ENCODE measurements around the gene KRT78.

KRT78 gene

DNA sequence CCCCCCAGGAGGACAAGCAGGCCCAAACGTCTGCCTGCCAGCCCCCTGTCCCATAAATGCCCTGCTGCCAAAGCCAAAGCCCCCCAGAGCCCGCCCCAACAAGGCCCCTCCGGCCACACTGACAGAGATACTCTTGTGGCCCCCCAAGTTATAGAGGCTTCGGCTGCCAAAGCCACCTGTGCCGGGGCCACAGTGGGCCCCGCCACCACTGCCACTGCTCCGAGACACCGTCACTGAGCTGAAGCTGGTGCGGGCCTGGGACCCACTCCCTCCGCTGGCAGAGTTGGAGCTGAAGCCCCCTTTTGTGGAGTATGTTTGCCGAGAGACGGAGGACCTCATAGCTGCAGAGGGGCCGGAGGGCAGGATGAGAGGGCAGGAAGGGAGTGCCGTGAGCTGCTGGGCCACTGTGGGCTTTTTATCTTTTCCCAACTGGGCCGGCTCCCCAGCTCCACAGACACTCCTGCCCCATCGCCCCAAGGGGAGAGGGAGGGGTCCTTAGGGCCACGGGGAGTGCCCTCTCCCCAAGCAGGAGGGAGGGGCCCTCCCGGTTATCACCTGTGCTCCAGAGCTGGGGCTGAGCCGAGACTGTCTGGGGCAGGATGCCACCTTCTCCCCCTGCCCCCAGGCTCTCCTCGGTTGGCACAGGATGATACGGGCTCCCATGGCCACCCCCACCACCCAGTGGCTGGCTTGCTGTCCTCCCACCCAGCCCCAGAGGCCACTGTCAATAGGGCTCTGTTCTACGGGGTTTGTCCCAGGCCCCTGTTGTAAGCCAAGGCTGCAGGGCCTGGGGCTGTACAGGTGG is 14.7 kb downstream of the KRT78 start, which contains the start of gene KRT79:
Gene KRT79, minus strand, starts transcription at position 390 of the 805 bp plus-strand sequence. Its CDS starts 51 bp downstream, at position 339.
- DNase-seq (ENCODE audit: low read depth): no peak
- H3K4me3 ChIP-seq (ENCODE audit: low read depth, low read length): no peak within 1 kb of the TSS
- TF ChIP-seq, protein P1, sequence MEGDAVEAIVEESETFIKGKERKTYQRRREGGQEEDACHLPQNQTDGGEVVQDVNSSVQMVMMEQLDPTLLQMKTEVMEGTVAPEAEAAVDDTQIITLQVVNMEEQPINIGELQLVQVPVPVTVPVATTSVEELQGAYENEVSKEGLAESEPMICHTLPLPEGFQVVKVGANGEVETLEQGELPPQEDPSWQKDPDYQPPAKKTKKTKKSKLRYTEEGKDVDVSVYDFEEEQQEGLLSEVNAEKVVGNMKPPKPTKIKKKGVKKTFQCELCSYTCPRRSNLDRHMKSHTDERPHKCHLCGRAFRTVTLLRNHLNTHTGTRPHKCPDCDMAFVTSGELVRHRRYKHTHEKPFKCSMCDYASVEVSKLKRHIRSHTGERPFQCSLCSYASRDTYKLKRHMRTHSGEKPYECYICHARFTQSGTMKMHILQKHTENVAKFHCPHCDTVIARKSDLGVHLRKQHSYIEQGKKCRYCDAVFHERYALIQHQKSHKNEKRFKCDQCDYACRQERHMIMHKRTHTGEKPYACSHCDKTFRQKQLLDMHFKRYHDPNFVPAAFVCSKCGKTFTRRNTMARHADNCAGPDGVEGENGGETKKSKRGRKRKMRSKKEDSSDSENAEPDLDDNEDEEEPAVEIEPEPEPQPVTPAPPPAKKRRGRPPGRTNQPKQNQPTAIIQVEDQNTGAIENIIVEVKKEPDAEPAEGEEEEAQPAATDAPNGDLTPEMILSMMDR (IDR thresholded peaks at IDR 0.05; ENCODE audit: insufficient read depth, low read depth, low read length, missing control alignments): no peak

DNA sequence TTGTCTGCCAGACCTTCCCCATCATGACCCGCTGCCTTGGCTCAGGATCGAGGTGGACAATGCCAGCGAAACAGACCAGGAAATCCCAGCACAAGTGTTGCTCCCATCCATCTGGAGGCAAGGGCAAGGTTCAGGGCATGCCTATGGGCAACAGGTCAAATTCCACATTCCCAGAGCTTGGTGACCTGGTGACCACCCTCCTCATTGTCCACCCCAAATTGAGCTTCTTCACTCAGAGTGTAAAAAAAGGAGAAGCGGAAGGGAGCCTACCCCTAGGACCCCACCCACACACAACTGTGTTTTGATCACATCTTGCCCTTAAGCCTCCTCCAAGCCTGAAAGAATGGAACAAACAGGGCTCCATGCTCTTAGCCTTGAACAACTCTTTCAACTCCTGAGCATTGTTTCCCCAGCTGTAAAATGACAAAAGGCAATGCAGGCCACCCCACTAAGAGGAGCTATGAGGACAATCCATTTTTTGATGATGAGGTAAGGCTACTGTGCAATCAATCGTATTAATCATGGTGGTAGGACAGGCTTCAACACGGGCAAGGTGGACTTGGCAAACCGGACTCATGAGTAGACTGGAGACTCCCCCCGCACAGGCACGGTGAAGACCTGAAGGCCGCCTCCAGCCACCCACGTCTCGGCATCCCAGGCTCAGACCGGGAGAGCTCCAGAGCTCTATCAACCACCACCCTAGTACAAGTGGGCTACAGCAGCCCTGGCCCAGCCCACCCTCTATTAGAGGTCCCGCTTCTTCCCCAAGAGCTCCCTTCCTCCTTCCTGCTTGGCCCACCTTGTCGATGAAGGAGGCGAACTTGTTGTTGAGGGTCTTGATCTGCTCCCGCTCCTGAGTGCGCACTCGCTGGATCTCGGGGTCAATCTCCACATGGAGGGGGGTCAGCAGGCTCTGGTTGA is 15.5 kb downstream of the KRT78 start:
- TF ChIP-seq, protein P1 (IDR thresholded peaks at IDR 0.05; ENCODE audit: insufficient read depth, low read depth, low read length, missing control alignments): no peak
- no peak for DNase-seq (ENCODE audit: low read depth)
- no peak overlapping the region for H3K4me3 ChIP-seq (ENCODE audit: low read depth, low read length)

DNA sequence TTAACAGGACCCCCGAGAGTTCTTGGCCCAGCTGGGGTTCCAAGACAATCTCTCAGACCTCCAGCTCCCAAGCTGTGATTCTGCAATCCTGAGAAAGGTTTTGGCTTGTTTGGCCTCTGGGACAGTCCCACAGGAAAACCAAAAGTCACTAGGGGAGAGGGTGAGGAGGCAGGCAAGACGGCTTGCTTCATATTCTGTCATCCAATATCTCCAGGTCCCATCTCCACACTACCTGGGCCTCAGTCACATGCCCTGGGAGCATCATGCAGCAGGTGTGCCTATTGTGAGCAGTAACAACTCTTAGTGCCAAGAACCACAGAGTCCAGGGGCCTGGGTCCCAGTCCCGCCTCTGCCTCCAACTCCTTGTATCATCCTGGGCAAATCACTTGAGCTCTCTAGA is 16.3 kb downstream of the KRT78 start:
- DNase-seq (ENCODE audit: low read depth): no peak
- no peak overlapping the region for H3K4me3 ChIP-seq (ENCODE audit: low read depth, low read length)
- TF ChIP-seq, protein P1 (IDR thresholded peaks at IDR 0.05; ENCODE audit: insufficient read depth, low read depth, low read length, missing control alignments): no peak

DNA sequence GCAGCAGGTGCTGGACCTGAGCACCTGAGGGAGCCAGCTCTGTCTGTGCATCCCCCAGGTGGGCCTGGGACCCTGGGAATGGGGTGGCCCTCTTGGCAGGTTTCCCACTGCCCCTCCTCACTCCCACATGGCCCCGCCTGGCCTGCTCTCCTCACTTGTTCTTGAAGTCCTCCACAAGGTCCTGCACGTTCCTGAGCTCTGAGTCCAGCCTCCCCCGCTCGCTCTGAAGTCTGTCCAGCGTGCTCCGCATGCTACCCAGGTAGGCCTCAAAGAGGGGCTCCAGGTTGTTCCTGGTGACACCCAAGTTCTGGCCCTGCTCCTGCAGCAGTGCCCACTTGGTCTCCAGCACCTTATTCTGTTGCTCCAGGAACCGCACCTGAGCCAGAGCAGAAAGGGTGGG is 17.5 kb downstream of the KRT78 start:
- no peak for DNase-seq (ENCODE audit: low read depth)
- no peak overlapping the region for H3K4me3 ChIP-seq (ENCODE audit: low read depth, low read length)
- TF ChIP-seq, protein P1 (IDR thresholded peaks at IDR 0.05; ENCODE audit: insufficient read depth, low read depth, low read length, missing control alignments): no peak

DNA sequence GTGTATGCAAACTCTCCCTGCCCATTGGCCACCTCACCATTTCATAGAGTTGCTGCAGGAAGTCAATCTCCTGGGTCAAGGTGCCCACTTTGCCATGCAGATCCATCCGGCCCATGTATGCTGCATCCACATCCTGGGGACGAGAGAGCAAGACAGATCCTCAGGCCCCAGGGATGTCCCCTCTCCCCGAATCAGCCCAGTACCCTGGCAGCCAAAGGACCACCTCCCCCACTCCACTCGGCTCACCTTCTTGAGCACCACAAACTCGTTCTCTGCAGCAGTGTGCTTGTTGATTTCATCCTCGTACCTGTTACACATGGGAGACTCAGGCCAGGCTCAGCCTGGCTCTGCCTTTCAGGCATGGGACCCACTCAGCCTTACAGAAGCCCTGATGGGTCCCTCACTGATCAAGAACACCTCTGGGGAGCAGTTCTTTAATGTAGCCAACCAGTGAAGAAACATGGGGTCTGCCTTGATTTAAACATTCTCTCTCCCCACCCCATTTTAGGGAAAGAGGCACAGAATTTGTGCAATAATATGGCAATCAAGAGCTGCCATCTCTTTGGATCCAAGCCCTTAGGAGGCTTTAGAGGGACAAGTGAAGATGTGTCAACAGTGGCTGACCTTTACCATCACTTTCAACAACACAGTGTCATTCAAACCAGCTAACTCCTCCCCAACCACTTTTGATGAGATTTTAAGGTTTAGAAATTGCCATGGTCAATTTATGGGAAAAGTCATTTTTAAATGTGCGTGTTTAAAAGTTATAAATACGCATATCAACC is 18.6 kb downstream of the KRT78 start:
- H3K4me3 ChIP-seq (ENCODE audit: low read depth, low read length): no peak overlapping the region
- TF ChIP-seq, protein P1 (IDR thresholded peaks at IDR 0.05; ENCODE audit: insufficient read depth, low read depth, low read length, missing control alignments): no peak
- DNase-seq (ENCODE audit: low read depth): no peak

DNA sequence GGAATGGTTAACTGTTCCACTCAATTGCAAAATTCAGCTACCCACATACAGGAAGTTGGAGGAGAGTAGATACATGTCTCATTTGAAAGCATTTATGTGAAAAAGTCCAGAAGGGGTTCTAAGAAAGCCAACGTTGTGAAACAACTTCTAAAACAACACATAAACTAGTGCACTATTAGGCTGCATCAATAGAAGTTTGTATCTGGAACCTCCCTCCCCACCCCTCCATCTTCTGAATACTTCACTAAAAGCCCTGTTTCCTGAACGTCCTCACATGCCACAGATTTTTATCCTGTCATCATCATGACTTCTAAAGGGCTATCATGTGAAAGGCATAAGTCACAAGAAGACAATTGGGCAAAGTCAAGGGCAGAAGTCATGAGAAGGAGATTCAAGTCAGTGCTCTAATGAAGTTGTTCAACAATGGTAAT is 20.2 kb downstream of the KRT78 start:
- no peak overlapping the region for H3K4me3 ChIP-seq (ENCODE audit: low read depth, low read length)
- DNase-seq (ENCODE audit: low read depth): no peak
- TF ChIP-seq, protein P1 (IDR thresholded peaks at IDR 0.05; ENCODE audit: insufficient read depth, low read depth, low read length, missing control alignments): no peak

All from GM12865 (cell line).